IPS DF 6.9 (cell line): ENCODE data around the gene MAML3.

Source experiments
- DNase-seq: peaks from one replicate; pipeline ENCODE4 v3.0.0-alpha.2; 2013; ENCODE audit warnings: low read depth, low spot score
- H3K27ac ChIP-seq: one replicate; pipeline ENCODE4 v1.5.1; 2013; ENCODE audit warnings: low read length, control low read depth
- H3K27me3 ChIP-seq: 2 replicates; pipeline ENCODE4 v1.6.1; 2013; ENCODE audit warnings: mild to moderate bottlenecking, low read length; ENCODE audit not compliant: control insufficient read depth, insufficient read depth
- H3K36me3 ChIP-seq: 2 replicates; pipeline ENCODE4 v1.6.1; 2013; ENCODE audit warnings: low read length; ENCODE audit not compliant: control insufficient read depth, insufficient read depth
- H3K4me1 ChIP-seq: 2 replicates; pipeline ENCODE4 v1.6.1; 2013; ENCODE audit warnings: low read length; ENCODE audit not compliant: control insufficient read depth, insufficient read depth
- H3K4me3 ChIP-seq: 2 replicates; pipeline ENCODE4 v1.5.1; 2013; ENCODE audit warnings: mild to moderate bottlenecking, low read length
- H3K9me3 ChIP-seq: 2 replicates; pipeline ENCODE4 v1.6.1; 2013; ENCODE audit warnings: low read length, inconsistent platforms; ENCODE audit not compliant: control insufficient read depth, insufficient read depth
- WGBS: extraction: QIAGEN DNeasy Blood & Tissue Kit; methylation state at CpG from one replicate; pipeline ENCODE4 v1.1.7; 2013; ENCODE audit warnings: mixed read lengths, missing lambda C conversion rate; ENCODE audit not compliant: insufficient read length, insufficient coverage; 5-methylcytosine and 5-hydroxymethylcytosine counted together

Gene MAML3

DNA sequence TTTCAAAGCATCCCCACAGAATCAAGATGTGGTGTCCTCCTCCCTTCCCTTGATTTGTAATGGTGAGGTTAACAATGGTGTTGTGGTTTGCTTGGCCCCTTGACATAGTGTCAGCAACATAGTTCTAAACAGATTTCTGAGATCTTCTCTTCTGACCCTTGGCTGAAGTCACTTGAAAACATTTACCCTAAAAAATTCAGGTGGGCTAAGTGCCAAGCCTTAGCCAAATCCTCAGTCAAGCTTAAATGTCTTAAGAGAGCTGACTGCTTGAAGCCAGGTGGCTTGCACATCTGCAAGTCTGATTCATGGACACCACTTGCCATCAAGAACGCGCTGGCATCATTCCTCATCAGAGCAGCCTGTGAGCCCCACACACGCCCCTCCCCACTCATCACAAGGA lies 315.2 kb downstream of the MAML3 start:
- WGBS, result no CpG with 5 or more reads among the region's 3 CpGs
- Histone ChIP-seq H3K27ac (no peak overlapping the region), H3K36me3 (no peaks in the 10 kb centered on the region), H3K27me3 (no peaks in the 10 kb centered on the region), H3K9me3 (no peaks in the 10 kb centered on the region), H3K4me3 (no peak overlapping the region), H3K4me1 (peaks cover 1% of the 10 kb centered on the region; the same call in 1 of the 2 replicates)
- DNase-seq, result no peak

DNA sequence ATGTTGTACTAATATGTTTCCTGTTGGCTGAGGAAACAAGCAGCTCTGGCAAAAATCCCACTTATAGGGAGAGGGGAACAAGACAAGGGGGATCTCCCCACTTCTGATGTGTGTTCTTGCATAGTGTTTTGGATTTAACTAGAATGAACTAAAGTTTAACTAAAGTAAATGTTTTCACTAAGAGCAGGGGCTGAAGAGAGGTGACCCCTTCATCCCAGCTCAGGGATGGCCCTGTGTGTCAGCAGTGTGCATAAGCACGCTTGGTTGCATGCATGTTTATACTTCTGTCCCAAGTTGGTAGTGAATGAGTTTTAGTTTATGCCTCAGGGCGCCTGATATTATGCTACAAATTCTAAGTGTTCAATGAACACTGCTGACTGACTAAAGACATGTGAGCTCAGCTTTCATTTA lies 319.0 kb downstream of the MAML3 start:
- H3K4me3 ChIP-seq, result no peak overlapping the region
- H3K27me3 ChIP-seq, result no peaks in the 10 kb centered on the region
- DNase-seq, result no peak
- WGBS, result no CpG with 5 or more reads among the region's 2 CpGs
- peaks cover 6% of the 10 kb centered on the region; the same call in 1 of the 2 replicates for H3K4me1 ChIP-seq
- H3K36me3 ChIP-seq, result no peaks in the 10 kb centered on the region
- no peak overlapping the region for H3K27ac ChIP-seq
- H3K9me3 ChIP-seq, result no peaks in the 10 kb centered on the region

DNA sequence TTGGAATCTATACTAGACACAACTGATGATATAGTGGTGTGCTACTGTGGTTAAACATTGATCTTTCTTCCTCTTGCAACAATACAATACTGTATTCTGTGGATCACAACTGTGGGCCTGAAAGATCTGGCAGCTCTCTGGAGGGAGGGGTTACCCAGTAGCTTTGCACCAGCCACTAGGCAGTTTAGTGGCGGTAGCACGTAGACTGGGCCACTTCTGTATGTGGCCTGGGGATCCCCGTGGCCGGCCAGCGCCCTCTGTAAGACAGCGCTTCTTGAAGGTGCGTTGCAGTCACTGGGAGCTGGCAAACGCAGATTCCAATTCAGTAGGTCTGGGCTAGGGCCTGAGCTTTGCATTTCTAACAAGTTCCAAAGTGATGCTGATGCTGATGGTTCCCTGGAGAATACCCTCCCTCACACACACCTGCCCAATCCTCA lies 319.7 kb downstream of the MAML3 start:
- Histone ChIP-seq H3K4me3 (no peak overlapping the region), H3K9me3 (no peaks in the 10 kb centered on the region), H3K36me3 (no peaks in the 10 kb centered on the region), H3K27me3 (no peaks in the 10 kb centered on the region), H3K27ac (no peak overlapping the region), H3K4me1 (peaks cover 6% of the 10 kb centered on the region; the same call in 1 of the 2 replicates)
- no peak for DNase-seq
- no CpG with 5 or more reads among the region's 8 CpGs for WGBS

DNA sequence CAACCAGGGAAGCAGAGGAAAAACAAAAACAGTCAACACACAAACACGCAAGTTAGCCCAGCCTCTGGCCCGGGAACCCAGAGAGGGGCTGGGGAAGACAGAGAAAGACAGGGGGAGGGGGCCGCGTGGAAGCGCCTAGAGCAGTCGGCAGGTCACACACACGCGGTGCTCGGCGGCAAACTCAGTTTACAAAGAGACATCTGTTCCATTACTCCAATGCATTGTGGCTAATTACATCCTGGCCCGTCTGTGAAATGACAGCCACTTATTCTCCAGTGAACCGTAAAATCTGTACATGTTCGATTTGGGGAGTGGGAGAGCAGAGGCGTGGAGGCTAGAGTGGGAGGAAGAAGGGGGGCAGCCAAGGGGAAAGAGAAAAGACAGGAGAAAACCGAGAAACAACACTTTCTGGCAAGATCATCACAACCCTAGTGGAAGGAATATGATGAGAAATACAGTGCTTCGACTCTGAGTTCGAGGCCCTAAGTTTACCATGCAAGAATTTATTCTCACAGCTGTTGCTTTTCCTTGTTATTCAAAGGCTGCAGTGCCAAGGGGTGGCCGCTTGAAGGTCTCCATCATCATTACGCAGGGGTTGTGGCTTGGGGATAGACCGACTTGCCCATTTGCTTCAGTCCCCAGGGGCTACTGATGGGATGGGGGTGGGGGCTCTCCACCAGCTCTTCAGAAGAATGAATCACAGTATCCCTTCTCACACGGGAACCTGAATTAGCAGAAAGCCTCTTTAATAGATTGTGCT lies 320.7 kb downstream of the MAML3 start:
- Histone ChIP-seq H3K4me1 (peaks cover 6% of the 10 kb centered on the region; the same call in 1 of the 2 replicates), H3K4me3 (no peak overlapping the region), H3K27me3 (no peaks in the 10 kb centered on the region), H3K9me3 (no peaks in the 10 kb centered on the region), H3K27ac (no peak overlapping the region), H3K36me3 (no peaks in the 10 kb centered on the region)
- WGBS, result no CpG with 5 or more reads among the region's 21 CpGs
- DNase-seq, result no peak

DNA sequence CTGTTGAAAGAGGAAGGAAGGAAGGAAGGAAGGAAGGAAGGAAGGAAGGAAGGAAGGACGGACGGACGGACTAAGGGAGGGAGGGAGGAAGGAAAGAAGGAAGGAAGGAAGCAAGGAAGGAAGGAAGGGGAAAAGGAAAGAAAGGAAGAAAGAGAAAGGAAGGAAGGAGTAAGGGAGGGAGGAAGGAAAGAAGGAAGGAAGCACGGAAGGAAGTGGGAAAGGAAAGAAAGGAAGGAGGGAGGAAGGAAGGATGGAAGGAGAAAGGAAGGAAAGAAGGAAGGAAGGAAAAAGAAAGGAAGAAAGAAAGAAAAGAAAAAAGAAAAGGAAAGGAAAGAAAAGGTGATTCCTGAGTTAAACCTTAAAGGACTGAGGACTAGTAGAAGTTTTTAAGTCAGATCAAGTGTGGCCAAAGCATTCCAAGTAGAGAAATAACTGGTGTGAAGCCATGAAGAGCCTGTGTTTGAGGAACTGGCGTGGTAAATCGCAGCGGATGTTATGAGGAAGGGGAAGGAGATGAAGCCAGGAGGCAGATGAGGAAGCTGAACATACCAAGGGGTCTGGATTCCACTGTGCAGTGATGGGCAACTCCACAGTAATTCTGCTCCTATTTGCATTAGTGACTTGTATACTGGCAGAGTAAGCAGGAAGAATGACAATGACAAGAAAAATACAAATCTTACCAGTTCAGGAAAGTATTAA lies 324.9 kb downstream of the MAML3 start:
- Histone ChIP-seq H3K4me1 (peaks cover 9% of the 10 kb centered on the region; the same call in 1 of the 2 replicates), H3K27ac (no peak overlapping the region), H3K27me3 (no peaks in the 10 kb centered on the region), H3K36me3 (no peaks in the 10 kb centered on the region), H3K4me3 (no peak overlapping the region), H3K9me3 (no peaks in the 10 kb centered on the region)
- no peak for DNase-seq
- WGBS, result 95% methylated on average over 1 of the region's 7 CpGs

DNA sequence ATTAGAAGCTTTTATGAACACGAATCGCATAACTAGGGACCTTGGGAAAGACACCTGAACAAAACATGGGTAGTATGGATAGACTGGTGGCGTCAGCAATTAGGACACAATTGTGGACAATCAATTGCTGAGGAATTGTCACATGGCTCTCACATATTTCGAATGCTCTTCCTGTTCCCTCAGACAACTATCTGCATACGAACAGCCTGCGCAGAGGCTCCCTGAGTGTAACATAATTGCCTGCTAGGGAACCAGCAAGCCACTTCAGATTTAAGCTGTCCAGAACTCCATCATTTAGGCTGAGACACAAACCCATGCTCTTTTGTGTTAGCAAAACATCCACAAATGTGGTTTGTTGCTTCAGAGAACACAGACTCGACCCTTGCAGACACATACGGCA lies 327.6 kb downstream of the MAML3 start:
- H3K4me1 ChIP-seq, result peaks cover 9% of the 10 kb centered on the region; the same call in 1 of the 2 replicates
- H3K9me3 ChIP-seq, result no peaks in the 10 kb centered on the region
- no peaks in the 10 kb centered on the region for H3K27me3 ChIP-seq
- H3K27ac ChIP-seq, result no peak overlapping the region
- H3K36me3 ChIP-seq, result no peaks in the 10 kb centered on the region
- H3K4me3 ChIP-seq, result no peak overlapping the region
- no CpG with 5 or more reads among the region's 8 CpGs for WGBS
- no peak for DNase-seq

DNA sequence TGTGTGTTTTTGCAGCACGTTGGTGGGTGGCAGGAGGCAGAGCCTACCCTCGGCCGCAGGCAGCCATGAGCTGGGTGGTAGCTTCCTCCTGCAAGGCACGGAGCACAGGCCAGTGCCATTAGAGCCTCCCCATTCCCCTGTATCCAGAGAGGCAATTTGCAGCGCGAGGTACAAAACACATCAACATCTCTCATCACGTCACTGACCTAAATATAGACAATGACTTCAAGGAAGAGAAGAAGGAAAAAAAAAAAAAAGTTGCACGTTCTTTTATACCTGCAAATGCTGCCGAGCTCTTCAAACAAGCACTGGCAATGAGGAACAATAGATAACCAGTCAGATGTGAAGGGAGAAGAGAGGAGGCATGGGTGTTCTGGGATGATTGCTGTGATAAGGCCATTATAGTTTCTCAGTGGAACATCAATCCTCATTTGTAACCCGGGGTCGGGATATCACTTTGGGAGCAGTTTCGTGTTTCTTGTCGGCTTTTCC lies 328.4 kb downstream of the MAML3 start:
- H3K27me3 ChIP-seq, result no peaks in the 10 kb centered on the region
- no peak for DNase-seq
- no peak overlapping the region for H3K27ac ChIP-seq
- no peaks in the 10 kb centered on the region for H3K9me3 ChIP-seq
- H3K4me1 ChIP-seq, result peaks cover 9% of the 10 kb centered on the region; the same call in 1 of the 2 replicates
- no peaks in the 10 kb centered on the region for H3K36me3 ChIP-seq
- no CpG with 5 or more reads among the region's 13 CpGs for WGBS
- no peak overlapping the region for H3K4me3 ChIP-seq

DNA sequence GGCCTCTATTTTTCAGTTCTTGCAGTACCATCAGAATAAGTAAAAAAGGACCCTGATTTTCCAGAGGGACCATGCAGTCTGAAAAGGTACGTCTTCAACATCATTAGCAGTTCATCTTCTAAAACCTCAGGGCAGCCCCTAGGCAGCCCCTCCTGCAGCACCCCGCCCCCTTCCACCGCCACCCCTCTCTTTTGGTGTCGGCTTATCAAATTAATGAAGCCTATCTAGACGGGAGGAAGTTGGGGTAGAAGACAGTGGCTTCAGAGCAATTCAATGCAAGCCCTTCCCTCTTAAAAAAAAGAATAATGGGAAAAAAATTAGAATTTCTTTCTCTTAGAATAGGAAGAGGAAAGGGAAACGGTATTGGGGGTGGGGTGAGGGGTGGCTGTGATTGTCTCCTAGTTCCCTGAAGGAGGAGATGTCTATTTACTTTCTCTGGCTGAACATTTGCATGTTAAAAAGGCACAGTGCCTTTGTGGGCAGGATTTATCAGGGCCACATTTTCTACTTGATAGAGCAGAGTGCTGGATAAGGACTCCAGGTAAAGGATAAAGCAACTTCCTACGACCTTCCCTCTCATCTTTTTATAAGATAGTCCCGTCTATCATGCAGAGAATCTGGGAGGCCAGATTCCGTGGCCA lies 329.0 kb downstream of the MAML3 start:
- H3K4me3 ChIP-seq, result no peak overlapping the region
- H3K9me3 ChIP-seq, result no peaks in the 10 kb centered on the region
- DNase-seq, result no peak
- H3K27ac ChIP-seq, result no peak overlapping the region
- peaks cover 9% of the 10 kb centered on the region; the same call in 1 of the 2 replicates for H3K4me1 ChIP-seq
- H3K36me3 ChIP-seq, result no peaks in the 10 kb centered on the region
- no peaks in the 10 kb centered on the region for H3K27me3 ChIP-seq
- no CpG with 5 or more reads among the region's 9 CpGs for WGBS

DNA sequence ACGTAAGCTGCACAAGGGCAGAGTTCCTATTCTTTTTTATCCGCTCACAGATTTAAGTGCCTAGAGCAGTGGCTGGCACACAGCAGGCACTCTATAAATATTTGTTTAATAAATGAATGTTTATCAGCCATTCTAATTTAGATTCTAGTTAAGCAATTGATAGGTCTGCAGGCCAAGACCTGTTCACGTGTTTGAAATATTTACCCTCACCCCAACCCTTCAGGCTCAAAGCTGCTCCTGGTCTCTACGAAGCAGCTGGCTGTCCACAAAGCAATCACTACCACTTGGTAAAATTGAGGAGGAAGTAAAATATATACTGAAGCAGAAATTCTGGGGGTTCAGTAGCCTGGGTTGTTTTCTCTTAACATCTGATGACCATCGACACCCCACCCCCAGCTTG lies 330.2 kb downstream of the MAML3 start:
- Histone ChIP-seq H3K36me3 (no peaks in the 10 kb centered on the region), H3K4me3 (no peak overlapping the region), H3K27ac (no peak overlapping the region), H3K9me3 (no peaks in the 10 kb centered on the region), H3K27me3 (no peaks in the 10 kb centered on the region), H3K4me1 (peaks cover 9% of the 10 kb centered on the region; the same call in 1 of the 2 replicates)
- DNase-seq, result no peak
- no CpG with 5 or more reads among the region's 5 CpGs for WGBS

DNA sequence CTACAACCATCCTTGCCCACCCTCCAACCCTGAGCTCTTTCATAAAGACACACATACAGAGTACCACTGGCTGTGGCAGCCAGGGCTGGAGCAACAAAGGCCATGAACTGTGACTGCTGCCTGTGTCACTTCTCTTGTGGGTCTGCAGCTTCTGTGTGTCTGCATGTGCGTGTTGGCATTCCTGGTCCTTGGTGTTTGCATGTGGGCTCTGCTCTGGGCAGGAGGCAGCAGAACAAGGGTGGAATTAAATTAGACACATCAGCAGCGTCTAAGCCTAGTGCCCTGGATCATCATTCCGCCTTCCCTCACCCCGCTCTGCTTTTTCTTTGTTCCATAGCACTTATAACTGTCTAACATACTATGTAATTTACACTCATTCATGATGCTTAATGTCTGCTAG lies 330.6 kb downstream of the MAML3 start:
- DNase-seq, result no peak
- H3K27me3 ChIP-seq, result no peaks in the 10 kb centered on the region
- no peaks in the 10 kb centered on the region for H3K9me3 ChIP-seq
- H3K4me1 ChIP-seq, result peaks cover 9% of the 10 kb centered on the region; the same call in 1 of the 2 replicates
- H3K27ac ChIP-seq, result no peak overlapping the region
- no peaks in the 10 kb centered on the region for H3K36me3 ChIP-seq
- H3K4me3 ChIP-seq, result no peak overlapping the region
- no CpG with 5 or more reads among the region's 4 CpGs for WGBS
